Stimulated activated CD8-positive, alpha-beta memory T cell treated with anti-CD3 and anti-CD28 coated beads, Interleukin-4, amount 100 ng/mL, for 4 hours (primary cell): Measurements from ENCODE around the gene TMEM212.
"Not testable (repeated sequence)": the region's sequence is repeated elsewhere in the genome, so short reads cannot be mapped to it uniquely, and the experiment has no call there.

Experiments
- DNase-seq, 2 donors: peaks; one replicate each; pipeline ENCODE4 v3.0.0-alpha.2; 2020; ENCODE audit warnings: low read depth in 2 of 2, low spot score in 1 of 2

TMEM212 gene

DNA sequence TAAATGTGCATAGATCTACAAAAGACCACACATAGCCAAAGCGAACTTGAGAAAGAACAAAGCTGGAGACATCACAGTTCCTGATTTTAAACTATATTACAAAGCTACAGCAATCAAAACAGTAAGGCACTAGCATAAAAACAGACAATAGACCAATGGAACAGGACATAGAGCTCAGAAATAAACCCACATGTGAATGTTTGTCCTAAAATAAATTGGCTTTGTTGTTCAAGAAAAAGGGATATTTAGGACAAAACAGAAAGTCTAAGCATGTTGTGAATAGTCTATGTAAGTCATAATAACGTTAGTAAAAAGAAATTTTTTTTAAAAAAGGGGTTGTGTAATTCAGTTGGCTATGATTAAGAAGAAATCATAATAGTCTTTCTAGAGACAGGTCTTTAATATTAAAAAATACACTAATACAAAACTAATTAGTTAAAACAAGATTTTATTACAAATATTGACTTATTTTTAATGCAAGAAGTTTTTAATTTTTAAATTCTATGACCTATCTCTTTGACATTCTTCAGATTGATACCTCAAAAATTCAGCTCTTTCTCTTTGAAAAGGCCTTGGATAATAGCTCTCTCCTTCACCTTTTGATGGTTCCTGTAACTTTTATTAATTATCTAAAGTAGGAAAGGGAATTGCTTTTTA, 11.6 kb downstream of the TMEM212 start:
- no peak for DNase-seq

DNA sequence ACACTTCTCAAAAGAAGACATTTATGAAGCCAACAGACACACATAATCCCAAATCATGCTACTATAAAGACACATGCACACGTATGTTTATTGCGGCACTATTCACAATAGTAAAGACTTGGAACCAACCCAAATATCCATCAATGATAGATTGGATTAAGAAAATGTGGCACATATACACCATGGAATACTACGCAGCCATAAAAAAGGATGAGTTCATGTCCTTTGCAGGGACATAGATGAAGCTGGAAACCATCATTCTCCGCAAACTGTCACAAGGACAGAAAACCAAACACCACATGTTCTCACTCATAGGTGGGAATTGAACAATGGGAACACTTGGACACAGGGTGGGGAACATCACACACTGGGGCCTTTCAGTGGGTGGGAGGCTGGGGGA, 15.6 kb downstream of the TMEM212 start:
- not testable (repeated sequence) for DNase-seq

DNA sequence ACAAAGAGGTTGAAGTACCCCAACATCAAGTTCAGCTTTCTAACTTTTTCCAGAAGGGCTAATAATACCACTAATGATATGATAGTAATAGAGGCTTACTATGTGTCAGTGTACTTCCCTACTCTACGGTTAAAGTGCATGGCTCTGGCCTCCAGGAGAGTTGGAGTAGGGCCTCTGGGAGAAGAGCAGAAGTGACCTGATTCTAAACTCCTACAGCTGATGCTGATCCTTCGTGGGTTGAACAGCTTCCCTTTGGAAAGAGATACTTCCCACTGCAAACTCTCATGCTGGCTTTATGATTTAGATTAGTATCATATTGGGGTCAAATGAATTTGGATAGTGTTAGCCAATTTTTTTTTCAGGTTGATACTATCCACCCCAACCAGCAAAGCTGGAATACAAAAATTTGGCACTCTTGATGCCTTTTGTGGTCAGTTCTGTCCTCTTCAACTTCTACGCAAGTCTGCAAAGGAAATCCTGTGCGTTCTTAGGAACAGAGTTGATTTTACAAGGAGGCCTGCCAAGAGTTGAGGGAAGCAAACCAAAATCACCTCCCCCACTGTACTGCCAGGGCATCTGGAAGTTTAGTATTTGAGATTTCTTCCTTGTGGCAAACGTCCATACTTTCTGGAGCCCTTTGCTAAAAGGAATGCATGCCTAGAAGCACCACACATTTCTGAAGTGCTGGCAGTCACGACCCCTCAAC, 17.8 kb downstream of the TMEM212 start:
- DNase-seq = no peak

- no peak for DNase-seq
Measured at GRCh38 chr3:171862392-171862791, 19.2 kb downstream of the TMEM212 start.

DNA sequence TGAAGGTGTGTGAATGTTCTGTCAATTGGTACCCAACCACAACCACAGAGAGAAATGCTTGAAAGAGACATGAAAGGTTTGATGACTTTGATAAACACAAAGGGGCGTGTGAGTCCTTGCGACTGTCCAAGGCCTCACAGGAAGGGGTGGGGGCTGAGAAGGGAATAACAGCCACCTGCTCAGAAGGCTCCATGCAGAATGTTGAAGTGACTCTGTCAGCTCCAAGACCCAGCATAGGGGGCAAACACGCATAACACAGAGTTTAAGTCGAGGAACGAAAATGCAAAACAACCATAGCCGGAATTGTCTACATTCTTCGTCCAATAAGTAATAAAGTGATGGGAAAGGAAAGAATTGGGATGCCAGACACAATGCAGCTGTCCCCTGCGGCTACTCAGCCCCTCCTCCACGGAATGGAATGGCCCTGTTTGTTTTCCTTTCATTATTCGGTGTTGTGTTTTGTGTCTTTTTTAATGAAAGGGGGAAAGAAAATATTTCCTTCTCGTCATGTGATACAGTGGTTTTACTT, 19.9 kb downstream of the TMEM212 start:
- no peak for DNase-seq

DNA sequence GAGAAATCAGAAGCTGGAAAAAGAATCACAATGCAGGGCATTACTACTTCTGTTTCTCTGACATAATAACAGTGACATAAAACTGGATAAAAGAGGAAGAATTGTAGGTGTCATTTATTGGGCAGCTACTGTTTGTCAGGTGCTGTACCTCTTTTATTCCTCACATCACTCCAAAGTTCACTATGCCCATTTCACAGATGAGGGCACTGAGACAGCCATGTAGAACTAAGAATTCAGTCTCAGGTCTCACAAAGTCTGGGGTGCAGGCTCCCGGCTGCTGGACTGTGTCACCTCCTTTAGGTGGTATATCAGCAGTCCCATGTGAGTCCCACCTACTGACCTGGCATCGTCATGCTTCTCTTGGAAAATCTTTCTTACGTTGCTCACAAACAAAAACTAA, 20.8 kb downstream of the TMEM212 start:
- DNase-seq = no peak

GRCh38 chr3:171865191-171865865, 22.2 kb downstream of the TMEM212 start:
- no peak for DNase-seq

DNA sequence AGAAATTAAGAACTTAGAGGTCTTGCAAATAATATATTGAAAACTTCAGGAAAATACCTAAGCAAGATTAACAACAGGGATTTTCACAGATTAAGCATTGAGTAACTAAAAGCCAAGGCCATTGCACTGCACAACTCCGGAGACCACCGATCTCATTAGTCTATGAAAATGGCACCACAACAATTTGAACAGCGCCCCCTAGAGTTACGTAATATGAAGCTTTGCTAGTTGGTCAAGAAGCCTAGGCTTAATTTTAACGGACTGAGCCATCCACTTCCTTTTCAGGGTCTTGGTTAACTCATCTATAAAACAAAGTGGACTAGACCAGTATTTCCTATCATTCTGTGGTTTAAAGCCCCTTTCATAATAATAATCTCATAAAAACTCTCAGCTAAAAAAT, 24.8 kb downstream of the TMEM212 start:
- no peak for DNase-seq

DNA sequence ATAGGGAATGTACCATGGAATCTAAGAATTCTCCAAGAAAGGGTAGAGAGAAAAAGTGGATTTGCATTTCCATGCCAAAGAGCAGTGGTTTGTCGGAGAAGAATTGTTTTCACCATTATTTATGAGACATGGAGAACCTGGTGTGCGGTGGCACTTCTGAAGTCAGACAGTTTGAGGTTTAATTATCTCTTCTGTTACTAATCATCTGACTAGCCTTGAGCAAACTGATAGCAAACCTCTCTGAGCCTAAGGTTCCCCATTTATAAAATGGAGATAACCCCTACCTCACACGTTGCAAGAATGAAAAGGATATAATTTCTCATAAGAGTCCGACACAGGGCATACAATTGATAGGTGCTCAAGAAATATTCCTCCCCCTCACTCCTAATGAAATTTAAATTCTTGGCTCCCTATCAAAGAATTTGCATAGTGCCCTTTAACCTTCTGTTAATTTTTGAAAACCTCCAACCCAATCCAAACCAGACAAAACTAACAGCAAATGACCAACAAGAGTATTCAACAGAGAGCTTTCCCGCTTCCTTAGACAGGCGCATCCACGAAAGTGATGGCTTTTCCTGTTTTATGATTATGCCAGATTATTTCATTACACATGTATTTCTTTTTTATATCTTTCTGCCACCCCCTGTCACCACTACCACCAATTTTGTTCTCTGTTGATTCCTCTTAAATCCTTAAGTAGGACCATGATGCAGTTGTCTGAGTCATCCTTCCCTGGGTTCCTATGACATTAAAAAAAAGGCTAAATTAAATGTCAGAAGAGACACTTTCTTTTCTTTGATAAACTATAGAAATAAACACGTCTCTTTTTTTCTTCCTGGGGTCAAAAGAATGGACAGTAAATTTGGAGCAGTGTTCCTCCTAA, 28.5 kb downstream of the TMEM212 start:
- no peak for DNase-seq

- no peak for DNase-seq
Measured at GRCh38 chr3:171873580-171873979, 30.4 kb downstream of the TMEM212 start.

- DNase-seq = no peak
Measured at GRCh38 chr3:171874251-171874681, 31.1 kb downstream of the TMEM212 start.

- DNase-seq = no peak
Measured at GRCh38 chr3:171874879-171875278, 31.7 kb downstream of the TMEM212 start.

DNA sequence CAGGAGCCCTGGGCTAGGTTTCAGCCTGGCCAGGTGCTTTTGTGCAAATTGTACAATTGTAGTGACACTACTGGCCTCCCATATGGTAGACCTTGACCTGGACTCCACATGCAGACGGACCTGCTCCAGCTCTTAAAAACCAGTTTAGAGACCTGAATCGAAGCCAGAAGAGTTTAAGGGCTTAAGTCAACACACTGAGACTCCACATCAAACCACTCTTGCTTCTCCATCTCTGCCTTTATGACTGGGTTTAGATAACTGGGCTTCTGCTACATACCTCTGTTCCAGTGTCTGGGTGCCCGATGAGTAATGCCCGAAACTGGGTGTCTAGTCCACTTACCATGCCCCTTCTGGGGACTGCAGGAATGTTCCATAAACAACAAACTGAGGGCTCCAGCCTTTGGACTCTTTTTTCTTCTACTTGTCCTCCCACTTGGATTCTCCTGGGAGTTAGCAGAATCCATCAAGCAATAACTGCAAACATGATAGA, 32.8 kb downstream of the TMEM212 start:
- DNase-seq = no peak

DNA sequence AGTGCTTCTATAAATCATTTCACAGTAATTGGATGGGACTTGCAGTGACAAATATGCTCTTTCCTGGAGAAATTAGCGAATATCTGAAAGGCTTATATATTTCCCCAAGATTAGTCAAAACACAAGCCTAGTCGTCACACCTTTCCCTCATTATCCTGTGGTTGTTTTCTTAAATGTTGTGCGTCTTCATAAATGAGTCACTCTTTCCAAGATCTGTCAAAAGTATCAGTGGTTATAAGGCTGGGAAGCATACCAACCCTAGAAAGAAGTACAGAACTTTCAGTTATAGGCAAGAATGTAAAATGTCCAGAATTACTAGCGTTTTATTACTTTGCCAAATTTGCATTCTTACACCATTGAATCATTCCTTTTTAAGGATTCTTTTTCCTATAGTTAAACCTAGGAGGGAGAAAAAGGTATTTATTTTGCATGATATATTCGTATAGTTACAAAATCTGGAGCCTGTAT, 33.6 kb downstream of the TMEM212 start:
- DNase-seq = no peak

DNA sequence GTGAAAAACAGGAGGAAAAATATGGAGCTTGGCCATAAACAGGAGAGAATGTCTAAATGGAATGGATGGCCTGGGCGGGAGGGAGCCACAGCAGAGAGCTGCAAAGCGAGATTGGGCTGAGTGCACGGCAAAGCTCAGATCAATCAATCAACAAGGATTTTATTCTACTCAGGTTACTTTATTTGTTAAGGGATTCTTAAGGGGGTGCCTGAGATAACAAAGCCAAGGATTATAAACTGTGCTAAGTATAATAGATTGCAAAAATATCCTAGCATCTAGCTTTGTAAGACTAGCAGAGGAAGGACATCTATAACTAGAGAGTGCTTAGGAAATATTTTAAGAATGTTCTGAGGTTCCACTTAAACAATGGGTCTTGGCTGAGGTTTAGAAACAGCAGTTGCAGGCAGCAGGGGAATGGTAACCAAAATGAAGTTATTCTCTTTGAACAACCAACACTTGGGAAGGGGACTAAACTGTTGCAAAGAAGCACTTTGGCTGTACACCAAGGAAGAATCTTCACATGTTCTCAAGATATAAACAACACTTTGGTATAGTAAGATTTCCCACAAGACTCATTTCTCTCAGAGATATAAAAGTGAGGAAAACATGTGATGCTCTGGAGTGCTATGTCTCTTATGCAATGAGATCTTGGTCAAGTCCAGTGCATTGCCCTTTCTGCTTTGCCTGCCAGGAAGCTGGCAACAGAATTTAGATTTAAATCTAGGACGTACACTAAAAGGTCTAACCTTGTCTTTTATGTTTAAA, 35.5 kb downstream of the TMEM212 start:
- DNase-seq = no peak

DNA sequence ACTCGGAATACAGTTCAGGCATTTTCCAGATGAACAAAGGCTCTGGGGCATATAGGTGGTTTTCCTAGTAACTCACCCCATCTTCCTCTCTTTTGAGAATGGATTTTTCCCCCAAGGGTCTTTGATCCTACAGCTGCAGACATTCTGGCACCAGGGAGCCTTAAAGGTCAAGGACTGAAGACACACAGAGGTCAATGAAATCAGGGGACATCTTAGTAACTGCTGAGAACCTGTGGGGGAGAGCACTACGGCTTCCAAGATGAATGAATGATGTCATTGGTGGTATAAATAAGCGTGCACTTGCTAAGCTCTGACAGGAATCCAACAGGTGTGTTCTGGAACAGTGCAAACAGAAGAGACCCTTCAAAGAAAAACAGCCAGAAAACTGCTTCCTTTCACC, 36.3 kb downstream of the TMEM212 start:
- no peak for DNase-seq

- no peak for DNase-seq
Measured at GRCh38 chr3:171880101-171880870, 37.1 kb downstream of the TMEM212 start.

DNA sequence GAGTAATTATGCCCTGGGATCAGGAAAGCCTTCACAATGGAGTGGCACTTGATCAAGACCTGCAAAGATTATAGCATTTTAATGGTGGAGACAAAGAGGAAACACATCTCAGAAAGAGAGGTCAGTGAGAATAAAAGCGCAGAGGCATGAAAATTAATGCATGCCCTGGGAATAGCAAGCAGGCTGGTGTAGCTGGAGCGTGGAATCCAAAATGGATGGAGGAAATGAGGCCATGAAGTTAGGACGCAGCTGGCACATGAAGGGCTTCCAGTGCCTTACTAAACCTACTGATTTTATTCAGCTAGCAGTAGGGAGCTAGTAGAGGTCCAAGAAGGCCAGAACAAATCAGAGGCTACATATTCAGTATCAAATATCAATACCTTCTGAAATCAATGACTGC, 38.1 kb downstream of the TMEM212 start:
- no peak for DNase-seq

- no peak for DNase-seq
Measured at GRCh38 chr3:171883257-171883892, 40.2 kb downstream of the TMEM212 start.
